Measurements from ENCODE around the gene MVP. TPM values are rescaled to one million over a fixed set of nuclear protein-coding genes. Genes with fewer than 3 reads are reported as not detected.
"Not testable (repeated sequence)": the region's sequence is repeated elsewhere in the genome, so short reads cannot be mapped to it uniquely, and the experiment has no call there.

Gene MVP
- total RNA-seq, 2 experiments from 2014 or later = 110 to 123 TPM

- peak; percentile 100 for DNase-seq
- Mint-ChIP-seq H3K4me3 (peak within 1 kb of the TSS; percentile 96), H3K9me3 (ENCODE audit: low read depth) (no peaks in the 10 kb centered on the region), H3K27ac (peak within 1 kb of the TSS; percentile 96), H3K36me3 (peaks cover 27% of the 10 kb centered on the region), H3K27me3 (no peaks in the 10 kb centered on the region), H3K4me1 (peaks cover 45% of the 10 kb centered on the region)
- CTCF ChIA-PET = interaction anchor here (0.6 to 10.5 kb wide), 31 partner anchors 10 to 110 kb away, joined by 3 to 104 read pairs (median 4); partner anchors contain the start of genes C16orf54, MAZ, MVP and PAGR1
- ATAC-seq = peak; percentile 97
These were observed 29.9 kb upstream of the MVP start, which contains the start of gene KIF22 for GRCh38 chr16:29790183-29790948. TSS of gene KIF22 (plus strand) at chr16:29790751. CDS start at chr16:29790760, 9 bp downstream.

DNA sequence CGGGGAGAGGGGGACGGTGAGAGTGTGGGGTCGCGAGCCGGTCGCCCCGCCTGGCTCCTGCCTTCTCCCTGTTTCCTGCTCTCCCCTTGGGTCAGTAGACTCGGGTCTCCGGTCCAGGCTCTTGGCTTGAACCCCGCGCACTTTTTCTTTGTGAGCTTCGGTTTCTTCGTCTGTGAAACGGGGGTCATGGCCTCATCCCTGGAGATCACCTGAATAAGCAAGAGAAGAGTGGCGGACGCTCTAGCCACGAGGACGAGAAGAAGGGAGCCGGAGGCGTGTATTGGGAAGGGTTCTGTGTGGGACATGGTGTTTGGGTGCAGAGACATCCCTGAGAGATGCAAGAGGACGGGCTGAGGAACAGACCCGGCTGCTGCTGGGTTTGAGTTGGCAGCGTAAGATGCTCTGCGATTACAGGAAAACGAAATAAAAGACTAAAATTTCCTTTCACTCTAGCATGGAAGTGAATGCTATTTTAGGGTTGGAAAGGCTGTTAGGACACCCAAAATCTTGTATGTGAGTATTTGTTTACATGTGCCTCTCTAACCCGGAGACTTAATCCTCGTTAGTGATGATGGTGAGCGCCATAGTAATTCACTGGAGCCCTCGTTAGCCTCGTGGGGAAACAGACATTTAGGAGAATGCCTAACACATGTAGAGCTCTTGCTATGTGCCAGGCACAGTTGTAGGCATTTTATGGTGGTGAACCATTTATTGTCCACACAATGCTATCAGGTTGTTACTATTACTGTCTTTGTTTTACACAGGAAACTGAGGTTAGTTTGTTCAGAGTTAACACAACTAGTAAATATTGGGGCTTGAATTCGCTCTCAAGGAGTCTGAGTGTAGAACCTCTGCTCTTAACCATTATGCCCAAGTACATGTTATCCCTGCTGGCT is 29.1 kb upstream of the MVP start:
- DNase-seq = no peak
- H3K27ac Mint-ChIP-seq = peak overlapping the region; percentile 96

DNA sequence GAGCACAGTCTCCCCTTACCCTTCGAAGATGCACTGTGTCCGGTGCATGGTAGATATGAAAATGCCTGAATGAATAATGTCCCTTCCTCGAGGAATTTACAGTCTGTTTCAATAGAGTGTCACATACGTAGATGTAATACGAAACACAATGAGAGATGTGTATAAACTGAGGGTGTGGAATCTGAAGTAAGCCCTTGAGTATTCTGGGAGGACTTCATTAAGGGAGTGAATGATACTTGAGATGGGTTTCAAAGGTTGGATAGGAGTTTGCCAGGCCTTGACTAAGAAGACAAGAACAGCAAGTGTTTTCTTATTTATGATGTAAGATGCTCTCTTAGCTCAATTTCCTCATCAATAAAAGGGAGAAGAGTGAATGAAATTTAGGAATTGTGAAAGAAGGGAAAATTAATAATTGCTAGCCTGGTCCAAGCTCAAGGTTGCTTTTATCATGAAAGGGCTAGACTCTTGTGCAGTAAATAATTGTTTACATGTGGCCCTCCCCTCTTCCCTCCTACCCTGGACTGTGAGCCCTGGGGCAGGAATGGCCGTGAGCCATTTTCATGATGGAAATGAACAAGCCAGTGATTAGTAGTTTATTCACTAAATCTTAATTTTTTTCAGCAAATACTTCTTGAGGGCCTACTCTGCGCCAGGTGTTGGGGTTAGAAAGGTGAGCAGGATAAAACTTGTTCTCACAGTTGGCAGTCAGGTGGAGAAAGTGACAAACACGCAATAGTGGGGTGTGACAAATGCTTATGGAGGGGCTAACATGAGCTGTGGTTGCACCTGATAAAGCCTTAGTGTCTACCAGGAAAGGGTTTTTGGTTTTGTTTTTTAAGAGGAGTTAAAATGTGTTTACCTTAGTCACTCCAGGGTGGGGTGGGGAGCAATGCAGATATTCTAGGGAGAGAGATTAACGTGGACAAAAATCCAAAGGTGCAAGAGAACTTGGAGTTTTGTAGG is 28.1 kb upstream of the MVP start:
- DNase-seq (no peak), ATAC-seq (no peak)
- CTCF ChIA-PET = interaction anchor here (1.0 to 10.5 kb wide), 4 partner anchors 11 to 91 kb away, joined by 3 to 104 read pairs (median 19); no protein-coding TSS in a partner anchor
- peaks cover 42% of the 10 kb centered on the region for H3K4me1 Mint-ChIP-seq
- H3K27ac Mint-ChIP-seq = peak overlapping the region; percentile 96
- H3K9me3 Mint-ChIP-seq (ENCODE audit: low read depth) = no peaks in the 10 kb centered on the region
- no peaks in the 10 kb centered on the region for H3K27me3 Mint-ChIP-seq
- peaks cover 37% of the 10 kb centered on the region for H3K36me3 Mint-ChIP-seq
- peak overlapping the region; percentile 96 for H3K4me3 Mint-ChIP-seq

More for the DNA sequence above, 29.1 kb upstream of the MVP start:
- CTCF ChIA-PET = interaction anchor here (0.6 to 10.5 kb wide), 24 partner anchors 10 to 100 kb away, joined by 3 to 104 read pairs (median 8); partner anchors contain the start of genes C16orf54, MAZ, MVP and PAGR1
- ATAC-seq = no peak
- no peaks in the 10 kb centered on the region for H3K27me3 Mint-ChIP-seq
- peaks cover 29% of the 10 kb centered on the region for H3K36me3 Mint-ChIP-seq
- H3K4me3 Mint-ChIP-seq = peak overlapping the region; percentile 96
- peaks cover 42% of the 10 kb centered on the region for H3K4me1 Mint-ChIP-seq
- no peaks in the 10 kb centered on the region for H3K9me3 Mint-ChIP-seq (ENCODE audit: low read depth)

DNA sequence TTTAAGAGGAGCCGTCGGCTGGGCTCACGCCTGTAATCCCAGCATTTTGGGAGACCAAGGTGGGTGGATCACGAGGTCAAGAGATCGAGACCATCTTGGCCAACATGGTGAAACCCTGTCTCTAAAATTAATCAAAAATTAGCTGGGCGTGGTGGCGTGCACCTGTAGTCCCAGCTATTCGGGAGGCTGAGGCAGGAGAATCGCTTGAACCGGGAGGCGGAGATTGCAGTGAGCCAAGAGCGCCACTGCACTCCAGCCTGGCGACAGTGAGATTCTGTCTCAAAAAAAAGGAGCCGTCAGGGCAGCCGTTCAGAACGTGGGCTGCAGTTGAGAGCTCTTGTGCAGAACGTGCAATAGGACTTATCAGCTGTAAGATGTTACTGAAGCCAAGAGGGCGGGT is 27.1 kb upstream of the MVP start:
- peaks cover 46% of the 10 kb centered on the region for H3K36me3 Mint-ChIP-seq
- not testable (repeated sequence) for H3K27me3 Mint-ChIP-seq; H3K4me3 Mint-ChIP-seq; DNase-seq; ATAC-seq; H3K9me3 Mint-ChIP-seq (ENCODE audit: low read depth)
- H3K4me1 Mint-ChIP-seq = peaks cover 42% of the 10 kb centered on the region
- CTCF ChIA-PET = interaction anchor here (1.3 to 10.5 kb wide), 3 partner anchors 11 to 92 kb away, joined by 5 to 104 read pairs (median 8); no protein-coding TSS in a partner anchor
- H3K27ac Mint-ChIP-seq = peak overlapping the region; percentile 69

DNA sequence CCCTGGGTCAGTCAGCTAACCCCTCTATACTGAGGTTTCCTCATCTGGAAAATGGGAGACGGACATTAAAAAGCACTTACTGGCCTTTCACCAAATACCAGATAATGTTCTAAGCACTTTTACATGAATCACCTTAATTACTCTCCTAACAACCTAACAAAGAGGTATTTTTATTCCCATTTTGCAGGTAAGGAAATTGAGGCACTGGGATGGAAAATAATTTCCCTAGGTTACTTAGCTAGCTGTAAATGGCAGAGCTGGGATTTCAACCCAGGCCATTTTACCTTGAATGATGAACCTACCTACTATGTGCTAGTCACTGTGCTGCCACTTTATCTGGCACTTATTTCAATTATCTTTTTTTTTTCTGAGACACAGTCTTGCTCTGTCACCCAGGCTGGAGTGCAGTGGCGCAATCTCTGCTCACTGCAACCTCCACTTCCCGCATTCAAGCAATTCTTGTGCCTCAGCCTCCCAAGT is 26.0 kb upstream of the MVP start:
- H3K36me3 Mint-ChIP-seq = peaks cover 55% of the 10 kb centered on the region
- no peaks in the 10 kb centered on the region for H3K27me3 Mint-ChIP-seq
- CTCF ChIA-PET = interaction anchor here (1.0 to 2.1 kb wide), 6 partner anchors 9 to 93 kb away, joined by 3 to 8 read pairs (median 6); partner anchors contain the start of gene PAGR1
- H3K4me1 Mint-ChIP-seq = peaks cover 40% of the 10 kb centered on the region
- DNase-seq = no peak
- H3K9me3 Mint-ChIP-seq (ENCODE audit: low read depth) = no peaks in the 10 kb centered on the region
- no peak overlapping the region for H3K4me3 Mint-ChIP-seq
- peak overlapping the region; percentile 27 for H3K27ac Mint-ChIP-seq
- no peak for ATAC-seq

- Mint-ChIP-seq H3K9me3 (ENCODE audit: low read depth) (no peaks in the 10 kb centered on the region), H3K4me3 (no peak overlapping the region)
These were observed 17.8 kb upstream of the MVP start for GRCh38 chr16:29802416-29802935.

GRCh38 chr16:29804020-29804419 is 16.2 kb upstream of the MVP start:
- peaks cover 31% of the 10 kb centered on the region for H3K4me1 Mint-ChIP-seq
- H3K27me3 Mint-ChIP-seq = no peaks in the 10 kb centered on the region
- CTCF ChIA-PET = interaction anchor here (1.3 to 3.6 kb wide), 7 partner anchors 10 to 228 kb away, joined by 5 to 35 read pairs (median 11); partner anchors contain the start of genes KIF22 and PAGR1
- no peak for ATAC-seq
- H3K4me3 Mint-ChIP-seq = peak overlapping the region; percentile 94
- peaks cover 54% of the 10 kb centered on the region for H3K36me3 Mint-ChIP-seq
- peak overlapping the region; percentile 96 for H3K27ac Mint-ChIP-seq
- H3K9me3 Mint-ChIP-seq (ENCODE audit: low read depth) = no peaks in the 10 kb centered on the region
- no peak for DNase-seq

More at GRCh38 chr16:29802416-29802935, 17.8 kb upstream of the MVP start:
- CTCF ChIA-PET = interaction anchor here (2.9 to 3.6 kb wide), 3 partner anchors 12 to 102 kb away, joined by 23 to 35 read pairs (median 29); partner anchors contain the start of genes KIF22 and PAGR1
- Mint-ChIP-seq H3K4me1 (peaks cover 23% of the 10 kb centered on the region), H3K36me3 (peaks cover 52% of the 10 kb centered on the region), H3K27me3 (no peaks in the 10 kb centered on the region), H3K27ac (no peak overlapping the region)
- no peak for ATAC-seq
- no peak for DNase-seq

GRCh38 chr16:29804455-29805231 is 15.6 kb upstream of the MVP start:
- H3K4me3 Mint-ChIP-seq = peak overlapping the region; percentile 94
- CTCF ChIA-PET = interaction anchor here (1.3 to 3.6 kb wide), 7 partner anchors 11 to 228 kb away, joined by 5 to 35 read pairs (median 11); partner anchors contain the start of genes KIF22 and PAGR1
- ATAC-seq (no peak), DNase-seq (peak; percentile 52)
- peaks cover 50% of the 10 kb centered on the region for H3K36me3 Mint-ChIP-seq
- no peaks in the 10 kb centered on the region for H3K27me3 Mint-ChIP-seq
- H3K27ac Mint-ChIP-seq = peak overlapping the region; percentile 96
- no peaks in the 10 kb centered on the region for H3K9me3 Mint-ChIP-seq (ENCODE audit: low read depth)
- H3K4me1 Mint-ChIP-seq = peaks cover 35% of the 10 kb centered on the region

DNA sequence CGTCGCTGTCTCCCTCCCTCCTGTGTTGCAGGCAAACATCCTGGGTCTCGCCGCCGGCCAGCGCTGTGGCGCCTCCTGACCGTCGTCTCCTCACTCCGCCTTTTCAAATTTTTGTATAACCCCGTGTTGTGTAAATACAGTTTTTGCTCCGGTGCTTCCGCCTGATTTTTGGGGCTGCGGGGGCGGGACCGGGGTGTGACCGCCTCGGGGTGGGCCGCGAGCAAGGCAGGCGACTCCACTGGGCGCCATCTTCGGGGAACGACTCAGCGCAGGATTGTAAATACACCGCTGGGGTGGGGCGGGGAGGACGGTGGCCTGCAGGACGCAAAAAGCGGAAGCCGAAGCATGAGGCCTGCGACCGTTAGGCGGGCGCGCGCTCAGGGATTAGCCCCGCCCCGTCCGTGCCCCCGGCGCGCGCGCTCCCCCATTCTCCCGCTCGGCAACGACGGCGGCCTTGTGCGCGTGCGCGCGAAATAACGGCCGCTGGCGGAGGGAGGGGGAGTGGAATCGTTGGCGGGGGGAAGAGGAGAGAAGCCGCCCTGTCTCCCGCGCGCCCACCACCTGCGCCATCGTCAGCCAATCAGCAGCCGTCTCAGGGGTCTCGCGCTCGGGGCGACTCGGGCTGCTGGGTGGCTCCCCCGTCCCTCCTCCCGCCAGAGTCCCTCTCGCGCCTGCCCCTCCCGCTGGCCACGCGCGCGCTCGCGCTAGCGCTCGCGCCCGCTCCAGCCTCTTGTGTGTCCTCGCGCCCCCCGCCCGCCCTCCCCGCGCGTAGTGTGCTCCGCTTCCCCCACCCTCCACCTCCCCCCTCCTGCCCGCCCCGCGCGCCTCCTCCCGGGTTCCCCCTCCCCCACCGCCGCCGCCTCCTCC is 14.8 kb upstream of the MVP start:
- Mint-ChIP-seq H3K9me3 (ENCODE audit: low read depth) (no peaks in the 10 kb centered on the region), H3K27ac (peak overlapping the region; percentile 96), H3K36me3 (peaks cover 57% of the 10 kb centered on the region), H3K27me3 (no peaks in the 10 kb centered on the region), H3K4me3 (peak overlapping the region; percentile 94), H3K4me1 (peaks cover 43% of the 10 kb centered on the region)
- ATAC-seq (peak; percentile 70), DNase-seq (peak; percentile 99)
- CTCF ChIA-PET = interaction anchor here (2.0 to 3.6 kb wide), 3 partner anchors 15 to 105 kb away, joined by 11 to 35 read pairs (median 29); partner anchors contain the start of gene KIF22

GRCh38 chr16:29806099-29806579 is 14.1 kb upstream of the MVP start, which contains the start of gene MAZ:
TSS of gene MAZ (plus strand) at chr16:29806529. CDS start at chr16:29806702, 173 bp downstream.
- Mint-ChIP-seq H3K4me3 (peak within 1 kb of the TSS; percentile 96), H3K9me3 (ENCODE audit: low read depth) (no peaks in the 10 kb centered on the region), H3K36me3 (peaks cover 58% of the 10 kb centered on the region), H3K27ac (peak within 1 kb of the TSS; percentile 99), H3K4me1 (peaks cover 50% of the 10 kb centered on the region), H3K27me3 (no peaks in the 10 kb centered on the region)
- ATAC-seq = no peak
- no peak for DNase-seq
- CTCF ChIA-PET = interaction anchor here (3.0 to 3.6 kb wide), 3 partner anchors 13 to 105 kb away, joined by 16 to 87 read pairs (median 37); partner anchors contain the start of genes KIF22, MVP and PAGR1

All from activated CD8-positive, alpha-beta memory T cell treated with anti-CD3 and anti-CD28 coated beads, Interleukin-2, amount 10 ng/mL, durations not matched to agents 7 days and 5 days (primary cell).